ENCODE measurements around the gene TNNC2. TPM values are rescaled to one million over a fixed set of nuclear protein-coding genes. Genes with fewer than 3 reads are reported as not detected.

TNNC2 gene
- total and polyA plus RNA-seq, 2 of the 13 experiments (the other 11 are each of a cell fraction or from before 2014, with no cell fraction given), result 1.8 to 4.7 TPM

DNA sequence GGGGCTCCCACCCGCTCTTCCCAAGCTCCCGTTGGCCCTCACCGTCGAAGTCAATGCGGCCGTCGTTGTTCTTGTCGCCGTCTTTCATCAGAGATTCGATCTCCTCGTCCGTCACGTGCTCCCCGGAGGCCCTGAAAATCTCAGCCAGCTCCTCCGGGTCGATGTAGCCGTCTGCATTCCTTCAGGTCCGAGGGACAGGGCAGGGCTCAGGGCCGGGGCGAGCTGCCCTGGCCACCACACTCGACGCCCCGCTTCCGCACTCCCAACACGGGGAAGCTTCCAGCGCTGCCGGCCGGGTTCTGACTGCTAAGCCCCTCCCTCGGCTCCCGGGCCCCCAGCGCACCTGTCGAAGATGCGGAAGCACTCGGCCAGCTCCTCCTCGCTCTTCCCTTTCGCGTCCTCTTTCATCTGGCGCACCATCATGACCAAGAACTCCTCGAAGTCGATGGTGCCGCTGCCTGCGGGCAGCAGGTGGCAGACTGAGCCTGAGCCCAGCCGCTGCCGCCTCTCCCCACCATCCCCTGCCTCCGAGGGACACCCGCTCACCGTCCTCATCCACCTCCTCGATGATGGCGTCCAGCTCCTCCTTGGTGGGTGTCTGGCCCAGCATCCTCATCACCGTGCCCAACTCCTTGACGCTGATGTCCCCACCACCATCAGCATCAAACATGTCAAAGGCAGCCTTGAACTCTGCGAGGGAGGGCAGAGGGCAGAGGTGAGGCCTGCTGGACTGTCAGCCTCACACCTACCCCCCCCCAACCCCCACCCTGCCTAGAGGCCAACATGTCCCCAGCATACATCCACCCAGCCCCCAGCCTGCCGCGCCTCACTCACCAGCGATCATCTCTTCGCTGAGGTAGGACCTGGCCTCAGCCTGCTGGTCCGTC is 2.9 kb downstream of the TNNC2 start (continued):
- TF ChIP-seq ZNF660 (CRISPR knock-in tag; IDR thresholded peaks at IDR 0.05; ENCODE audit: borderline replicate concordance, low read depth) (no peak), RAD51 (IDR thresholded peaks at IDR 0.05; ENCODE audit: borderline replicate concordance) (no peak), NRL (CRISPR knock-in tag; IDR thresholded peaks at IDR 0.05; ENCODE audit: borderline replicate concordance) (peak; percentile 64; the same call in 1 of the 2 replicates), ZNF572 (CRISPR knock-in tag; IDR thresholded peaks at IDR 0.05) (peak; percentile 95), PTBP1 (IDR thresholded peaks at IDR 0.05; ENCODE audit: low read depth, low read length, poor library complexity, severe bottlenecking) (peak; percentile 24), NCOR1 (IDR thresholded peaks at IDR 0.05; ENCODE audit: borderline replicate concordance, low read length) (no peak), NAIF1 (CRISPR knock-in tag; IDR thresholded peaks at IDR 0.05; ENCODE audit: borderline replicate concordance) (no peak), ZNF235 (CRISPR knock-in tag; IDR thresholded peaks at IDR 0.05; ENCODE audit: borderline replicate concordance) (no peak), ZMYM4 (CRISPR knock-in tag; IDR thresholded peaks at IDR 0.05) (no peak), HNF4A (CRISPR knock-in tag; IDR thresholded peaks at IDR 0.05) (0 out of 2 replicates have a peak, but pooled peaks have one; percentile 19), ZNF451 (CRISPR knock-in tag; IDR thresholded peaks at IDR 0.05) (0 out of 2 replicates have a peak, but pooled peaks have one; percentile 19), CEBPG (CRISPR knock-in tag; IDR thresholded peaks at IDR 0.05) (no peak)
- TF ChIP-seq, protein P1, sequence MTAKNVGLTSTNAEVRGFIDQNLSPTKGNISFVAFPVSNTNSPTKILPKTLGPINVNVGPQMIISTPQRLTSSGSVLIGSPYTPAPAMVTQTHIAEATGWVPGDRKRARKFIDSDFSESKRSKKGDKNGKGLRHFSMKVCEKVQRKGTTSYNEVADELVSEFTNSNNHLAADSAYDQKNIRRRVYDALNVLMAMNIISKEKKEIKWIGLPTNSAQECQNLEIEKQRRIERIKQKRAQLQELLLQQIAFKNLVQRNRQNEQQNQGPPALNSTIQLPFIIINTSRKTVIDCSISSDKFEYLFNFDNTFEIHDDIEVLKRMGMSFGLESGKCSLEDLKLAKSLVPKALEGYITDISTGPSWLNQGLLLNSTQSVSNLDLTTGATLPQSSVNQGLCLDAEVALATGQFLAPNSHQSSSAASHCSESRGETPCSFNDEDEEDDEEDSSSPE (CRISPR knock-in tag; IDR thresholded peaks at IDR 0.05), result no peak
- TF ChIP-seq, protein P2, sequence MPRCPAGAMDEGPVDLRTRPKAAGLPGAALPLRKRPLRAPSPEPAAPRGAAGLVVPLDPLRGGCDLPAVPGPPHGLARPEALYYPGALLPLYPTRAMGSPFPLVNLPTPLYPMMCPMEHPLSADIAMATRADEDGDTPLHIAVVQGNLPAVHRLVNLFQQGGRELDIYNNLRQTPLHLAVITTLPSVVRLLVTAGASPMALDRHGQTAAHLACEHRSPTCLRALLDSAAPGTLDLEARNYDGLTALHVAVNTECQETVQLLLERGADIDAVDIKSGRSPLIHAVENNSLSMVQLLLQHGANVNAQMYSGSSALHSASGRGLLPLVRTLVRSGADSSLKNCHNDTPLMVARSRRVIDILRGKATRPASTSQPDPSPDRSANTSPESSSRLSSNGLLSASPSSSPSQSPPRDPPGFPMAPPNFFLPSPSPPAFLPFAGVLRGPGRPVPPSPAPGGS (CRISPR knock-in tag; IDR thresholded peaks at IDR 0.05), result peak; percentile 37; the same call in 1 of the 2 replicates
- TF ChIP-seq, protein P3, sequence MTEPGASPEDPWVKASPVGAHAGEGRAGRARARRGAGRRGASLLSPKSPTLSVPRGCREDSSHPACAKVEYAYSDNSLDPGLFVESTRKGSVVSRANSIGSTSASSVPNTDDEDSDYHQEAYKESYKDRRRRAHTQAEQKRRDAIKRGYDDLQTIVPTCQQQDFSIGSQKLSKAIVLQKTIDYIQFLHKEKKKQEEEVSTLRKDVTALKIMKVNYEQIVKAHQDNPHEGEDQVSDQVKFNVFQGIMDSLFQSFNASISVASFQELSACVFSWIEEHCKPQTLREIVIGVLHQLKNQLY (CRISPR knock-in tag; IDR thresholded peaks at IDR 0.05), result no peak
- TF ChIP-seq, protein P4, sequence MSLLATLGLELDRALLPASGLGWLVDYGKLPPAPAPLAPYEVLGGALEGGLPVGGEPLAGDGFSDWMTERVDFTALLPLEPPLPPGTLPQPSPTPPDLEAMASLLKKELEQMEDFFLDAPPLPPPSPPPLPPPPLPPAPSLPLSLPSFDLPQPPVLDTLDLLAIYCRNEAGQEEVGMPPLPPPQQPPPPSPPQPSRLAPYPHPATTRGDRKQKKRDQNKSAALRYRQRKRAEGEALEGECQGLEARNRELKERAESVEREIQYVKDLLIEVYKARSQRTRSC (CRISPR knock-in tag; IDR thresholded peaks at IDR 0.05; ENCODE audit: low read depth), result no peak
- TF ChIP-seq, protein P5, sequence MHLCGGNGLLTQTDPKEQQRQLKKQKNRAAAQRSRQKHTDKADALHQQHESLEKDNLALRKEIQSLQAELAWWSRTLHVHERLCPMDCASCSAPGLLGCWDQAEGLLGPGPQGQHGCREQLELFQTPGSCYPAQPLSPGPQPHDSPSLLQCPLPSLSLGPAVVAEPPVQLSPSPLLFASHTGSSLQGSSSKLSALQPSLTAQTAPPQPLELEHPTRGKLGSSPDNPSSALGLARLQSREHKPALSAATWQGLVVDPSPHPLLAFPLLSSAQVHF (CRISPR knock-in tag; IDR thresholded peaks at IDR 0.05), result 0 out of 2 replicates have a peak, but pooled peaks have one; percentile 46
- TF ChIP-seq, protein P6, sequence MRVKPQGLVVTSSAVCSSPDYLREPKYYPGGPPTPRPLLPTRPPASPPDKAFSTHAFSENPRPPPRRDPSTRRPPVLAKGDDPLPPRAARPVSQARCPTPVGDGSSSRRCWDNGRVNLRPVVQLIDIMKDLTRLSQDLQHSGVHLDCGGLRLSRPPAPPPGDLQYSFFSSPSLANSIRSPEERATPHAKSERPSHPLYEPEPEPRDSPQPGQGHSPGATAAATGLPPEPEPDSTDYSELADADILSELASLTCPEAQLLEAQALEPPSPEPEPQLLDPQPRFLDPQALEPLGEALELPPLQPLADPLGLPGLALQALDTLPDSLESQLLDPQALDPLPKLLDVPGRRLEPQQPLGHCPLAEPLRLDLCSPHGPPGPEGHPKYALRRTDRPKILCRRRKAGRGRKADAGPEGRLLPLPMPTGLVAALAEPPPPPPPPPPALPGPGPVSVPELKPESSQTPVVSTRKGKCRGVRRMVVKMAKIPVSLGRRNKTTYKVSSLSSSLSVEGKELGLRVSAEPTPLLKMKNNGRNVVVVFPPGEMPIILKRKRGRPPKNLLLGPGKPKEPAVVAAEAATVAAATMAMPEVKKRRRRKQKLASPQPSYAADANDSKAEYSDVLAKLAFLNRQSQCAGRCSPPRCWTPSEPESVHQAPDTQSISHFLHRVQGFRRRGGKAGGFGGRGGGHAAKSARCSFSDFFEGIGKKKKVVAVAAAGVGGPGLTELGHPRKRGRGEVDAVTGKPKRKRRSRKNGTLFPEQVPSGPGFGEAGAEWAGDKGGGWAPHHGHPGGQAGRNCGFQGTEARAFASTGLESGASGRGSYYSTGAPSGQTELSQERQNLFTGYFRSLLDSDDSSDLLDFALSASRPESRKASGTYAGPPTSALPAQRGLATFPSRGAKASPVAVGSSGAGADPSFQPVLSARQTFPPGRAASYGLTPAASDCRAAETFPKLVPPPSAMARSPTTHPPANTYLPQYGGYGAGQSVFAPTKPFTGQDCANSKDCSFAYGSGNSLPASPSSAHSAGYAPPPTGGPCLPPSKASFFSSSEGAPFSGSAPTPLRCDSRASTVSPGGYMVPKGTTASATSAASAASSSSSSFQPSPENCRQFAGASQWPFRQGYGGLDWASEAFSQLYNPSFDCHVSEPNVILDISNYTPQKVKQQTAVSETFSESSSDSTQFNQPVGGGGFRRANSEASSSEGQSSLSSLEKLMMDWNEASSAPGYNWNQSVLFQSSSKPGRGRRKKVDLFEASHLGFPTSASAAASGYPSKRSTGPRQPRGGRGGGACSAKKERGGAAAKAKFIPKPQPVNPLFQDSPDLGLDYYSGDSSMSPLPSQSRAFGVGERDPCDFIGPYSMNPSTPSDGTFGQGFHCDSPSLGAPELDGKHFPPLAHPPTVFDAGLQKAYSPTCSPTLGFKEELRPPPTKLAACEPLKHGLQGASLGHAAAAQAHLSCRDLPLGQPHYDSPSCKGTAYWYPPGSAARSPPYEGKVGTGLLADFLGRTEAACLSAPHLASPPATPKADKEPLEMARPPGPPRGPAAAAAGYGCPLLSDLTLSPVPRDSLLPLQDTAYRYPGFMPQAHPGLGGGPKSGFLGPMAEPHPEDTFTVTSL (CRISPR knock-in tag; IDR thresholded peaks at IDR 0.05; ENCODE audit: borderline replicate concordance), result no peak
